ENCODE measurements around the gene DNMT3L.
"Not testable (repeated sequence)": the region's sequence is repeated elsewhere in the genome, so short reads cannot be mapped to it uniquely, and the experiment has no call there.

DNA sequence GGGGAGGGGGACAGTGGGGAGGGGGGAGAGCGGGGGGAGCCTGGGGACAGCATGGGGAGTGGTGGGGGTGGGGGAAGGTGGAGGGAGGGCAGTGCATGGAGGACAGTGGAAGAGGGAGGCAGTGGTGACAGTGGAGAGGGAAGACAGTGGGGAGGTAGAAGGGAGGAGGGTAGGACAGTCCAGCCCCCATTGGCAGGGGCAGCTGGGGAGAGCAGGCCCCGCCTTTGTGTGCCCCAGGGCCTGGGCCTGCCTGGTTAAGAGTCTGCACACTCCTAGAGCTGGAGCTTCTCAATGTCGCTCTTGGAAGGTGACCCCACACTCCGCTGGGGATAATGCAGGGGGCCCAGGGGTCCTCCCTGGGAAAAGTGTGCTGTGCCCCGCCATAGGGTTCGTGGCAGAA is 36.1 kb downstream of the DNMT3L start:
- TF ChIP-seq, protein P1, sequence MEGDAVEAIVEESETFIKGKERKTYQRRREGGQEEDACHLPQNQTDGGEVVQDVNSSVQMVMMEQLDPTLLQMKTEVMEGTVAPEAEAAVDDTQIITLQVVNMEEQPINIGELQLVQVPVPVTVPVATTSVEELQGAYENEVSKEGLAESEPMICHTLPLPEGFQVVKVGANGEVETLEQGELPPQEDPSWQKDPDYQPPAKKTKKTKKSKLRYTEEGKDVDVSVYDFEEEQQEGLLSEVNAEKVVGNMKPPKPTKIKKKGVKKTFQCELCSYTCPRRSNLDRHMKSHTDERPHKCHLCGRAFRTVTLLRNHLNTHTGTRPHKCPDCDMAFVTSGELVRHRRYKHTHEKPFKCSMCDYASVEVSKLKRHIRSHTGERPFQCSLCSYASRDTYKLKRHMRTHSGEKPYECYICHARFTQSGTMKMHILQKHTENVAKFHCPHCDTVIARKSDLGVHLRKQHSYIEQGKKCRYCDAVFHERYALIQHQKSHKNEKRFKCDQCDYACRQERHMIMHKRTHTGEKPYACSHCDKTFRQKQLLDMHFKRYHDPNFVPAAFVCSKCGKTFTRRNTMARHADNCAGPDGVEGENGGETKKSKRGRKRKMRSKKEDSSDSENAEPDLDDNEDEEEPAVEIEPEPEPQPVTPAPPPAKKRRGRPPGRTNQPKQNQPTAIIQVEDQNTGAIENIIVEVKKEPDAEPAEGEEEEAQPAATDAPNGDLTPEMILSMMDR (IDR thresholded peaks at IDR 0.05), result not testable (repeated sequence)
- TF ChIP-seq POLR2A, EP300 (IDR thresholded peaks at IDR 0.05): not testable (repeated sequence)
